Endothelial cell of umbilical vein (primary cell): Measurements from ENCODE around the gene PI4KA. TPM values are rescaled to one million over a fixed set of nuclear protein-coding genes. Genes with fewer than 3 reads are reported as not detected.

Source experiments
- BruUV-seq: library from RNA; stranded (reverse); fragments of 400-500 nt; replicated peaks from 2 replicates; lab custom pipeline; 2021; lab: Mats Ljungman, UMichigan
- CTCF ChIA-PET: fragments of 300-600, 350-600 bp; sonication (Branson Sonifier 250); formaldehyde crosslinking; loops from one replicate; lab custom pipeline; 2021; ENCODE audit warnings: antibody characterized with exemption, inconsistent platforms; lab: Charles Lee
- POLR2A ChIA-PET: fragments of 300-600, 350-600 bp; sonication (Branson Sonifier 250); formaldehyde crosslinking; loops from one replicate; lab custom pipeline; 2021; ENCODE audit warnings: antibody characterized with exemption, inconsistent platforms; lab: Charles Lee
- DNase-seq: peaks from one replicate; pipeline ENCODE4 v3.0.0-alpha.2; 2011; ENCODE audit warnings: low read depth, low spot score
- FAIRE-seq: peaks from 2 replicates; lab custom pipeline; 2011; peaks lifted over from hg19 to GRCh38; lab: Jason Lieb, UNC
- H2AFZ ChIP-seq: 2 replicates; pipeline ENCODE4 v1.6.0; 2012; ENCODE audit warnings: low read depth, low read length, control low read depth, inconsistent platforms
- H3K27ac ChIP-seq: 2 replicates; pipeline ENCODE4 v1.5.1; 2011; ENCODE audit warnings: low read depth, mild to moderate bottlenecking, control low read depth, low read length, moderate library complexity; ENCODE audit not compliant: insufficient read depth
- H3K27me3 ChIP-seq, 2 experiments: 2 replicates each; pipeline versions ENCODE4 v1.6.0 to v1.6.1; 2011; ENCODE audit warnings: low read length in 2 of 2, mixed read lengths in 1 of 2; ENCODE audit not compliant: control insufficient read depth in 2 of 2, insufficient read depth in 2 of 2
- H3K36me3 ChIP-seq, 2 experiments: 2 replicates in 1 of 2; 3 replicates in 1 of 2; pipeline ENCODE4 v1.5.1; 2011; ENCODE audit warnings: low read length in 2 of 2, mild to moderate bottlenecking in 1 of 2, moderate library complexity in 1 of 2; ENCODE audit not compliant: control insufficient read depth in 2 of 2, insufficient read depth in 2 of 2; ENCODE audit errors: extremely low read depth in 1 of 2
- H3K4me1 ChIP-seq: 3 replicates; pipeline ENCODE4 v1.5.1; 2011; ENCODE audit warnings: mild to moderate bottlenecking, low read length; ENCODE audit not compliant: control insufficient read depth, insufficient read depth; ENCODE audit errors: extremely low read depth
- H3K4me2 ChIP-seq: 2 replicates; pipeline ENCODE4 v1.6.1; 2011; ENCODE audit warnings: low read length, control low read depth, mixed read lengths; ENCODE audit not compliant: insufficient read depth
- H3K4me3 ChIP-seq, 3 experiments: fragments of 200-600 bp in 1 of 3; sonication (generic), shearing (Covaris generic) in 1 of 3; replicated peaks in 1 of 3; 2 replicates each; pipeline ENCODE4 v1.5.1; 2011 to 2016; ENCODE audit warnings: control low read depth in 3 of 3, low read length in 3 of 3, mild to moderate bottlenecking in 2 of 3, inconsistent platforms in 1 of 3, low read depth in 1 of 3, moderate library complexity in 1 of 3; ENCODE audit not compliant: insufficient read depth in 1 of 3
- H3K79me2 ChIP-seq: 2 replicates; pipeline ENCODE4 v1.6.0; 2012; ENCODE audit warnings: low read length, inconsistent platforms; ENCODE audit not compliant: control insufficient read depth, insufficient read depth
- H3K9ac ChIP-seq: replicated peaks from 2 replicates; pipeline ENCODE3; 2011; ENCODE audit warnings: low read length, control low read depth; ENCODE audit not compliant: insufficient read depth; ENCODE audit errors: extremely low read depth
- H3K9me1 ChIP-seq: replicated peaks from 3 replicates; pipeline ENCODE4 v1.6.0; 2011; ENCODE audit warnings: mild to moderate bottlenecking, low read length; ENCODE audit not compliant: control insufficient read depth, insufficient read depth; ENCODE audit errors: extremely low read depth
- H3K9me3 ChIP-seq: replicated peaks from 2 replicates; pipeline ENCODE4 v1.5.1; 2012; ENCODE audit warnings: low read length, inconsistent platforms; ENCODE audit not compliant: control insufficient read depth, insufficient read depth
- H4K20me1 ChIP-seq: replicated peaks from 2 replicates; pipeline ENCODE3; 2011; ENCODE audit warnings: mild to moderate bottlenecking, low read length; ENCODE audit not compliant: control insufficient read depth, insufficient read depth; ENCODE audit errors: extremely low read depth
- EZH2 ChIP-seq: IDR thresholded peaks from 2 replicates; pipeline ENCODE4 v1.6.1; 2012; ENCODE audit warnings: borderline replicate concordance, low read depth, mild to moderate bottlenecking, moderate library complexity, low read length, inconsistent platforms; ENCODE audit not compliant: severe bottlenecking
- FOS ChIP-seq: IDR thresholded peaks from 2 replicates; pipeline ENCODE4 v1.6.1; 2011; ENCODE audit warnings: mild to moderate bottlenecking, low read length, moderate library complexity, borderline replicate concordance; ENCODE audit not compliant: insufficient read depth
- GATA2 ChIP-seq: IDR thresholded peaks from 2 replicates; pipeline ENCODE4 v1.7.0; 2011; ENCODE audit warnings: low read depth, mild to moderate bottlenecking, moderate library complexity, mixed read lengths, low read length; ENCODE audit not compliant: insufficient read length, insufficient read depth
- JUN ChIP-seq: IDR thresholded peaks from 2 replicates; pipeline ENCODE4 v1.6.1; 2011; ENCODE audit warnings: borderline replicate concordance, low read depth; ENCODE audit not compliant: insufficient read length, insufficient read depth
- MYC ChIP-seq: IDR thresholded peaks from one replicate; pipeline ENCODE4 v1.6.1; 2011; ENCODE audit warnings: mild to moderate bottlenecking, low read depth, low read length
- POLR2A ChIP-seq: IDR thresholded peaks from 2 replicates; pipeline ENCODE4 v1.6.1; 2012; ENCODE audit warnings: low read depth, mild to moderate bottlenecking, control low read depth, low read length
- POLR2AphosphoS5 ChIP-seq: IDR thresholded peaks from 2 replicates; pipeline ENCODE4 v1.6.1; 2012; ENCODE audit warnings: low read depth, mild to moderate bottlenecking, control low read depth, low read length, moderate library complexity; ENCODE audit not compliant: insufficient read depth
- dilution Hi-C: fragments of 300-500 bp; cut with MboI; formaldehyde crosslinking; loops from one replicate; pipeline ENCODE4 v1.15.0; 2019; ENCODE audit warnings: low sequenced_read_pairs; ENCODE audit not compliant: extremely low pct_ligation_motif_present
- intact Hi-C: fragments of 100-400 bp; cut with micrococcal nuclease; formaldehyde crosslinking; loops from one replicate; pipeline ENCODE4 v1.10.0; 2022
- polyA plus RNA-seq, 4 experiments: library from polyadenylated mRNA; depleted of rRNA in 3 of 4; stranded (reverse) in 3 of 4; unstranded in 1 of 4; fragments of >200 nt; gene quantifications; 2 replicates each; pipeline versions ENCODE4 v1.2.1 to v1.2.3, GENCODE V29; 2011 to 2012; ENCODE audit warnings: missing spikeins in 1 of 4
- total RNA-seq: library from RNA; stranded (reverse); gene quantifications from 2 replicates; pipeline ENCODE4 v1.2.3, GENCODE V29; 2021
- TF ChIP-seq, protein P1 (sequence below), 2 donors: IDR thresholded peaks; 1 replicate in 1 of 2; 2 replicates in 1 of 2; pipeline ENCODE4 v1.5.1; 2011; ENCODE audit warnings: low read length in 2 of 2, mild to moderate bottlenecking in 2 of 2, moderate library complexity in 2 of 2, control low read depth in 1 of 2, inconsistent platforms in 1 of 2, low read depth in 1 of 2; ENCODE audit not compliant: insufficient read depth in 1 of 2; ENCODE audit errors: extremely low read depth in 1 of 2
- TF ChIP-seq, protein P2 (sequence below): IDR thresholded peaks from 2 replicates; pipeline ENCODE4 v1.6.1; 2011; ENCODE audit not compliant: insufficient read depth, insufficient read length

Gene PI4KA
- total and polyA plus RNA-seq, 2 donors (not counting 3 experiments of a cell fraction or from before 2014, with no cell fraction given) = 28.9 to 56.4 TPM

DNA sequence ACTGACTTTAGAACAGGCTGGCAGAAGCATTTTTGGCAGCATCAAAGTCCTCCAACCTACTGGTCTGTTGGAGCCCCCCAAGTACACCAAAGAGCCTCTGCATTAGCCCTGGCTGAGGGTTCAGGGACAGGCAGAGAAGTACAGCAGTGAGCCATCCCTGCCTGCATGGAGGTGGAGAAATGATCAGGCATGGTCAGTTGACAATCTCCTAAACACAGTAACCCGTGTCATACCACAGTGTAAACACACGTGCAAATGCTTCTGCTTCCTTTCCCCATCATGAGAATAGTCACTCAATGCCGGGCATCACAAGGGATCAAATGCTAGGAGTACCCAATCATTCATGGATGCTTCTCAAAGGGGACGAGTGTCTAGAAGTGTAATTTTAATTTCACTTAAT is 76.5 kb downstream of the PI4KA start:
- TF ChIP-seq POLR2A = no peak
- TF ChIP-seq FOS = no peak
- TF ChIP-seq, protein P1, sequence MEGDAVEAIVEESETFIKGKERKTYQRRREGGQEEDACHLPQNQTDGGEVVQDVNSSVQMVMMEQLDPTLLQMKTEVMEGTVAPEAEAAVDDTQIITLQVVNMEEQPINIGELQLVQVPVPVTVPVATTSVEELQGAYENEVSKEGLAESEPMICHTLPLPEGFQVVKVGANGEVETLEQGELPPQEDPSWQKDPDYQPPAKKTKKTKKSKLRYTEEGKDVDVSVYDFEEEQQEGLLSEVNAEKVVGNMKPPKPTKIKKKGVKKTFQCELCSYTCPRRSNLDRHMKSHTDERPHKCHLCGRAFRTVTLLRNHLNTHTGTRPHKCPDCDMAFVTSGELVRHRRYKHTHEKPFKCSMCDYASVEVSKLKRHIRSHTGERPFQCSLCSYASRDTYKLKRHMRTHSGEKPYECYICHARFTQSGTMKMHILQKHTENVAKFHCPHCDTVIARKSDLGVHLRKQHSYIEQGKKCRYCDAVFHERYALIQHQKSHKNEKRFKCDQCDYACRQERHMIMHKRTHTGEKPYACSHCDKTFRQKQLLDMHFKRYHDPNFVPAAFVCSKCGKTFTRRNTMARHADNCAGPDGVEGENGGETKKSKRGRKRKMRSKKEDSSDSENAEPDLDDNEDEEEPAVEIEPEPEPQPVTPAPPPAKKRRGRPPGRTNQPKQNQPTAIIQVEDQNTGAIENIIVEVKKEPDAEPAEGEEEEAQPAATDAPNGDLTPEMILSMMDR (IDR thresholded peaks at IDR 0.05; ENCODE audit: extremely low read depth in 1 of 2, insufficient read depth in 1 of 2, low read depth in 1 of 2, low read length in 2 of 2) = no peak
- TF ChIP-seq MYC = no peak
- TF ChIP-seq GATA2 = no peak
- TF ChIP-seq JUN = no peak
- TF ChIP-seq, protein P2, sequence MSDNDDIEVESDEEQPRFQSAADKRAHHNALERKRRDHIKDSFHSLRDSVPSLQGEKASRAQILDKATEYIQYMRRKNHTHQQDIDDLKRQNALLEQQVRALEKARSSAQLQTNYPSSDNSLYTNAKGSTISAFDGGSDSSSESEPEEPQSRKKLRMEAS = no peak
- no peak for TF ChIP-seq EZH2
- no peak for TF ChIP-seq POLR2AphosphoS5
- Histone ChIP-seq H3K27me3 (no peaks in the 10 kb centered on the region), H2AFZ (no peak overlapping the region), H3K36me3 (no peaks in the 10 kb centered on the region), H3K9me1 (no peaks in the 10 kb centered on the region), H3K4me3 (no peak overlapping the region), H3K4me2 (no peak overlapping the region), H3K9ac (no peak overlapping the region), H3K79me2 (no peaks in the 10 kb centered on the region), H3K27ac (peak overlapping the region; percentile 97), H3K4me1 (peaks cover 71% of the 10 kb centered on the region), H3K9me3 (no peaks in the 10 kb centered on the region), H4K20me1 (no peaks in the 10 kb centered on the region)
- BruUV-seq = no TSS peak
- no peak for FAIRE-seq
- intact Hi-C loops = loop anchor here (5.0 kb wide), 2 partner anchors 80 to 220 kb away; no protein-coding TSS in a partner anchor
- CTCF ChIA-PET = interaction anchor here (1.0 to 1.1 kb wide), 2 partner anchors 23 to 364 kb away, joined by 3 to 4 read pairs; no protein-coding TSS in a partner anchor
- POLR2A ChIA-PET = no interaction called here
- no peak for DNase-seq
- dilution Hi-C loops = no loop called here
